ENCODE measurements around the gene CCDC57. TPM values are rescaled to one million over a fixed set of nuclear protein-coding genes. Genes with fewer than 3 reads are reported as not detected.
"Not testable (repeated sequence)": the region's sequence is repeated elsewhere in the genome, so short reads cannot be mapped to it uniquely, and the experiment has no call there.

The CCDC57 gene
- total RNA-seq, 5 donors from 2014 or later (not counting 1 experiment from before 2014, with no cell fraction given) = 86.4 to 127 (median 103) TPM

GRCh38 chr17:82193520-82194220 is 19.0 kb downstream of the CCDC57 start:
- no peaks in the 10 kb centered on the region for H3K27me3 ChIP-seq (replicated peaks in 1 of 2; ENCODE audit: control insufficient read depth in 2 of 2, extremely low read depth in 1 of 2, insufficient read depth in 2 of 2, low read length in 1 of 2)
- DNase-seq (no peak), ATAC-seq (replicated peaks in 1 of 4) (no peak)
- ChIA-PET CTCF (interaction anchor here in 1 of 2 donors (0.5 kb wide), 1 partner anchor 357 kb away, joined by 3 read pairs; no protein-coding TSS in a partner anchor), POLR2A (no interaction called here)
- no peak overlapping the region for H3K4me3 ChIP-seq (ENCODE audit: control insufficient read depth in 1 of 2, extremely low read depth in 1 of 2, low read length in 1 of 2)
- peaks cover 0 to 12% of the 10 kb centered on the region in 2 experiments for H3K4me1 ChIP-seq (ENCODE audit: control insufficient read depth in 1 of 2, extremely low read depth in 1 of 2, insufficient read depth in 2 of 2, low read length in 2 of 2)
- WGBS (ENCODE audit: insufficient coverage) = 89% methylated on average over 11 of the region's 16 CpGs
- H3K27ac ChIP-seq (ENCODE audit: low read length) = no peak overlapping the region
- Mint-ChIP-seq H3K9me3 (no peaks in the 10 kb centered on the region), H3K27ac (no peak overlapping the region), H3K36me3 (peaks cover 53% of the 10 kb centered on the region), H3K4me1 (peaks cover 8 to 17% (median 9%) of the 10 kb centered on the region in 3 donors), H3K27me3 (no peaks in the 10 kb centered on the region), H3K4me3 (no peak overlapping the region)
- H3K36me3 ChIP-seq (ENCODE audit: control insufficient read depth in 2 of 2, extremely low read depth in 1 of 2, insufficient read depth in 1 of 2, low read length in 1 of 2) = peaks cover 5 to 41% of the 10 kb centered on the region in 2 donors
- H3K9me3 ChIP-seq = no peaks in the 10 kb centered on the region

- peaks cover 48% of the 10 kb centered on the region for H3K36me3 Mint-ChIP-seq
- H3K27me3 ChIP-seq (replicated peaks in 1 of 2; ENCODE audit: control insufficient read depth in 2 of 2, extremely low read depth in 1 of 2, insufficient read depth in 2 of 2, low read length in 1 of 2); H3K4me3 ChIP-seq (ENCODE audit: control insufficient read depth in 1 of 2, extremely low read depth in 1 of 2, low read length in 1 of 2); H3K9me3 ChIP-seq; H3K4me1 ChIP-seq (ENCODE audit: control insufficient read depth in 1 of 2, extremely low read depth in 1 of 2, insufficient read depth in 2 of 2, low read length in 2 of 2); H3K27ac ChIP-seq (ENCODE audit: low read length); H3K27ac Mint-ChIP-seq; DNase-seq; H3K27me3 Mint-ChIP-seq; H3K4me3 Mint-ChIP-seq; H3K9me3 Mint-ChIP-seq; POLR2A ChIA-PET; ATAC-seq (replicated peaks in 1 of 4); CTCF ChIA-PET: not testable (repeated sequence)
- peaks cover 4 to 11% (median 5%) of the 10 kb centered on the region in 3 donors for H3K4me1 Mint-ChIP-seq
- H3K36me3 ChIP-seq (ENCODE audit: control insufficient read depth in 2 of 2, extremely low read depth in 1 of 2, insufficient read depth in 1 of 2, low read length in 1 of 2) = peaks cover 5 to 41% of the 10 kb centered on the region in 2 donors
- WGBS (ENCODE audit: insufficient coverage) = 93% methylated on average over 6 of the region's 6 CpGs
Observed at GRCh38 chr17:82193050-82193449, 19.6 kb downstream of the CCDC57 start.

- no peak overlapping the region for H3K27ac ChIP-seq (ENCODE audit: low read length)
Observed at GRCh38 chr17:82188001-82188961, 24.4 kb downstream of the CCDC57 start.

DNA sequence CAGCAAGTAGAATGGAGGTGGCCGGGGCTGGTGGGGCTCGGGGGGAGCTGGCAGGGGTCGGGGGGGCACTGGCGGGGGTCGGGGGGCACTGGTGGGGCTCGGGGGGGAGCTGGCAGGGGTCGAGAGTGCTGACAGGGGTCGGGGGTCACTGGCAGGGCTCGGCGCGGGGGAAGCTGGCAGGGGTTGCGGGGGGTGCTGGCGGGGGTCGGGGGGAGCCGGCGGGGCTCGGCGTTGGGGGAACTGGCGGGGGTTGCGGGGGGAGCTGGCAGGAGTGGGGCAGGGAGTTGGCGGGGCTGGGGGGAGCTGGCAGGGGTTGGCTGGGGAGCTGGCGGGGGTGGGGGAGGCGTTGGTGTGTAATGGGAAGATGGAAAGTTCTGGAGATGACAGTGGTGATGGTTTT is 25.1 kb downstream of the CCDC57 start:
- peaks cover 14 to 30% of the 10 kb centered on the region in 2 donors for H3K36me3 ChIP-seq (ENCODE audit: control insufficient read depth in 2 of 2, extremely low read depth in 1 of 2, insufficient read depth in 1 of 2, low read length in 1 of 2)
- ATAC-seq (replicated peaks in 1 of 4) = no peak
- Mint-ChIP-seq H3K4me3 (no peak overlapping the region), H3K36me3 (peaks cover 28% of the 10 kb centered on the region), H3K4me1 (no peaks in the 10 kb centered on the region), H3K27ac (no peak overlapping the region), H3K9me3 (no peaks in the 10 kb centered on the region), H3K27me3 (no peaks in the 10 kb centered on the region)
- ChIA-PET POLR2A (interaction anchor here in 1 of 2 donors (0.6 to 0.7 kb wide), 2 partner anchors 11 to 415 kb away, joined by 3 read pairs; no protein-coding TSS in a partner anchor), CTCF (interaction anchor here in 1 of 2 donors (0.6 kb wide), 1 partner anchor 198 kb away, joined by 4 read pairs; no protein-coding TSS in a partner anchor)
- H3K4me1 ChIP-seq (ENCODE audit: control insufficient read depth in 1 of 2, extremely low read depth in 1 of 2, insufficient read depth in 2 of 2, low read length in 2 of 2) = no peaks in the 10 kb centered on the region
- DNase-seq = no peak
- H3K4me3 ChIP-seq (ENCODE audit: control insufficient read depth in 1 of 2, extremely low read depth in 1 of 2, low read length in 1 of 2) = no peak overlapping the region
- no peaks in the 10 kb centered on the region for H3K9me3 ChIP-seq
- 100% methylated on average over 1 of the region's 23 CpGs for WGBS (ENCODE audit: insufficient coverage)
- no peaks in the 10 kb centered on the region for H3K27me3 ChIP-seq (replicated peaks in 1 of 2; ENCODE audit: control insufficient read depth in 2 of 2, extremely low read depth in 1 of 2, insufficient read depth in 2 of 2, low read length in 1 of 2)
- no peak overlapping the region for H3K27ac ChIP-seq (ENCODE audit: low read length)

More at GRCh38 chr17:82188001-82188961, 24.4 kb downstream of the CCDC57 start:
- no peak overlapping the region for H3K4me3 ChIP-seq (ENCODE audit: control insufficient read depth in 1 of 2, extremely low read depth in 1 of 2, low read length in 1 of 2)
- ATAC-seq (replicated peaks in 1 of 4) (no peak), DNase-seq (no peak)
- Mint-ChIP-seq H3K27ac (no peak overlapping the region), H3K36me3 (peaks cover 32% of the 10 kb centered on the region), H3K4me1 (no peaks in the 10 kb centered on the region), H3K9me3 (no peaks in the 10 kb centered on the region), H3K4me3 (no peak overlapping the region), H3K27me3 (no peaks in the 10 kb centered on the region)
- POLR2A ChIA-PET = interaction anchor here in 1 of 2 donors (0.7 kb wide), 1 partner anchor 10 kb away, joined by 3 read pairs; no protein-coding TSS in a partner anchor
- H3K9me3 ChIP-seq = no peaks in the 10 kb centered on the region
- WGBS (ENCODE audit: insufficient coverage) = 89% methylated on average over 26 of the region's 26 CpGs
- no peaks in the 10 kb centered on the region for H3K4me1 ChIP-seq (ENCODE audit: control insufficient read depth in 1 of 2, extremely low read depth in 1 of 2, insufficient read depth in 2 of 2, low read length in 2 of 2)
- CTCF ChIA-PET = interaction anchor here in 1 of 2 donors (0.6 kb wide), 1 partner anchor 197 kb away, joined by 4 read pairs; no protein-coding TSS in a partner anchor
- H3K36me3 ChIP-seq (ENCODE audit: control insufficient read depth in 2 of 2, extremely low read depth in 1 of 2, insufficient read depth in 1 of 2, low read length in 1 of 2) = peaks cover 14 to 28% of the 10 kb centered on the region in 2 donors
- H3K27me3 ChIP-seq (replicated peaks in 1 of 2; ENCODE audit: control insufficient read depth in 2 of 2, extremely low read depth in 1 of 2, insufficient read depth in 2 of 2, low read length in 1 of 2) = no peaks in the 10 kb centered on the region

DNA sequence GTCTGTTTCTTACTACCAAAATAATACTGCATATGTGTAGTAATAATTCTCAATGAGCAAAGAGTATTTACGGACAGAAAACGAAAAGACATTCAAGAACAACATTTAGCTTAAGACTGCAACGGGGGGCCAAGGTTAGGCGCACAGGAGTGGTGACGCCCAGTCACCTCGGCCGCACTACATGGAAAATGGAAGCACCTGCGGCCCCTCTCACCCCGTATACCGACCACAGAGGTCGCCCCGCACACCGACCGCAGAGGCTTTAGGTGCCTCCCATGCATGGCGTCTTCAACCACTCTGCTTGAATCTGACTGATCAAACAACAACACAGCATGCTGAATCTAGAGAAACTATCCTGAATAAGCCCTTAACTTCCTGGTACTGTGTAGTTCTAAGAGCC is 26.4 kb downstream of the CCDC57 start:
- POLR2A ChIA-PET = no interaction called here
- H3K4me1 ChIP-seq (ENCODE audit: control insufficient read depth in 1 of 2, extremely low read depth in 1 of 2, insufficient read depth in 2 of 2, low read length in 2 of 2) = no peaks in the 10 kb centered on the region
- no peaks in the 10 kb centered on the region for H3K9me3 ChIP-seq
- H3K9me3 Mint-ChIP-seq = no peaks in the 10 kb centered on the region
- no peaks in the 10 kb centered on the region for H3K4me1 Mint-ChIP-seq
- no peak overlapping the region for H3K4me3 Mint-ChIP-seq
- H3K27ac ChIP-seq (ENCODE audit: low read length) = no peak overlapping the region
- WGBS (ENCODE audit: insufficient coverage) = 99% methylated on average over 15 of the region's 15 CpGs
- no peak overlapping the region for H3K27ac Mint-ChIP-seq
- CTCF ChIA-PET = interaction anchor here in 1 of 2 donors (0.6 kb wide), 1 partner anchor 221 kb away, joined by 4 read pairs; no protein-coding TSS in a partner anchor
- peaks cover 24% of the 10 kb centered on the region for H3K36me3 Mint-ChIP-seq
- no peaks in the 10 kb centered on the region for H3K27me3 Mint-ChIP-seq
- H3K27me3 ChIP-seq (replicated peaks in 1 of 2; ENCODE audit: control insufficient read depth in 2 of 2, extremely low read depth in 1 of 2, insufficient read depth in 2 of 2, low read length in 1 of 2) = no peaks in the 10 kb centered on the region
- no peak for DNase-seq
- H3K36me3 ChIP-seq (ENCODE audit: control insufficient read depth in 2 of 2, extremely low read depth in 1 of 2, insufficient read depth in 1 of 2, low read length in 1 of 2) = peaks cover 14 to 26% of the 10 kb centered on the region in 2 donors
- H3K4me3 ChIP-seq (ENCODE audit: control insufficient read depth in 1 of 2, extremely low read depth in 1 of 2, low read length in 1 of 2) = no peak overlapping the region
- ATAC-seq (replicated peaks in 1 of 4) = no peak

- H3K9me3 ChIP-seq = no peaks in the 10 kb centered on the region
- Mint-ChIP-seq H3K4me1 (no peaks in the 10 kb centered on the region), H3K4me3 (no peak overlapping the region), H3K9me3 (no peaks in the 10 kb centered on the region), H3K36me3 (peaks cover 23% of the 10 kb centered on the region), H3K27ac (no peak overlapping the region), H3K27me3 (no peaks in the 10 kb centered on the region)
- WGBS (ENCODE audit: insufficient coverage) = 96% methylated on average over 5 of the region's 5 CpGs
- ATAC-seq (replicated peaks in 1 of 4) (no peak), DNase-seq (no peak)
- H3K36me3 ChIP-seq (ENCODE audit: control insufficient read depth in 2 of 2, extremely low read depth in 1 of 2, insufficient read depth in 1 of 2, low read length in 1 of 2) = peaks cover 19 to 29% of the 10 kb centered on the region in 2 donors
- H3K4me1 ChIP-seq (ENCODE audit: control insufficient read depth in 1 of 2, extremely low read depth in 1 of 2, insufficient read depth in 2 of 2, low read length in 2 of 2) = no peaks in the 10 kb centered on the region
- POLR2A ChIA-PET = no interaction called here
- CTCF ChIA-PET = no interaction called here
- no peak overlapping the region for H3K27ac ChIP-seq (ENCODE audit: low read length)
- no peaks in the 10 kb centered on the region for H3K27me3 ChIP-seq (replicated peaks in 1 of 2; ENCODE audit: control insufficient read depth in 2 of 2, extremely low read depth in 1 of 2, insufficient read depth in 2 of 2, low read length in 1 of 2)
- H3K4me3 ChIP-seq (ENCODE audit: control insufficient read depth in 1 of 2, extremely low read depth in 1 of 2, low read length in 1 of 2) = no peak overlapping the region
Observed at GRCh38 chr17:82184761-82185160, 27.9 kb downstream of the CCDC57 start.
